H9 (cell line): ENCODE results near the gene SPIB. TPM values are rescaled to one million over a fixed set of nuclear protein-coding genes. Genes with fewer than 3 reads are reported as not detected.

Experiments
- DNase-seq: peaks from one replicate; pipeline ENCODE4 v3.0.0-alpha.2; 2017
- H2AFZ ChIP-seq: one replicate; pipeline ENCODE4 v1.6.1; 2013; ENCODE audit warnings: mild to moderate bottlenecking, low read length, control low read depth, moderate library complexity
- H2AK5ac ChIP-seq: 2 replicates; pipeline ENCODE4 v1.6.1; 2013; ENCODE audit warnings: low read length, control low read depth, mixed read lengths; ENCODE audit not compliant: insufficient read length
- H2BK120ac ChIP-seq: one replicate; pipeline ENCODE4 v1.6.1; 2013; ENCODE audit warnings: low read depth, mild to moderate bottlenecking, low read length, control low read depth, inconsistent platforms; ENCODE audit not compliant: poor library complexity, severe bottlenecking
- H2BK12ac ChIP-seq: 2 replicates; pipeline ENCODE4 v1.6.1; 2013; ENCODE audit warnings: low read length, control low read depth, mixed read lengths, low read depth; ENCODE audit not compliant: insufficient read length
- H2BK15ac ChIP-seq: 2 replicates; pipeline ENCODE4 v1.6.1; 2013; ENCODE audit warnings: low read depth, low read length, control low read depth
- H2BK20ac ChIP-seq: one replicate; pipeline ENCODE4 v1.6.1; 2013; ENCODE audit warnings: low read depth, mild to moderate bottlenecking, low read length, control low read depth, inconsistent platforms; ENCODE audit not compliant: poor library complexity, severe bottlenecking
- H2BK5ac ChIP-seq: 2 replicates; pipeline ENCODE4 v1.6.1; 2013; ENCODE audit warnings: low read length, control low read depth, mixed read lengths; ENCODE audit not compliant: insufficient read length
- H3K14ac ChIP-seq: 2 replicates; pipeline ENCODE4 v1.6.1; 2013; ENCODE audit warnings: low read length, control low read depth; ENCODE audit not compliant: insufficient read depth
- H3K18ac ChIP-seq: 2 replicates; pipeline ENCODE4 v1.6.1; 2013; ENCODE audit warnings: low read depth, mild to moderate bottlenecking, mixed read lengths, low read length, control low read depth; ENCODE audit not compliant: insufficient read length
- H3K23ac ChIP-seq: 2 replicates; pipeline ENCODE4 v1.6.1; 2013; ENCODE audit warnings: low read length, control low read depth, mixed read lengths, low read depth; ENCODE audit not compliant: insufficient read length
- H3K23me2 ChIP-seq: 2 replicates; pipeline ENCODE4 v1.6.1; 2013; ENCODE audit warnings: low read depth, mild to moderate bottlenecking, mixed read lengths, low read length, control low read depth; ENCODE audit not compliant: insufficient read length, poor library complexity, severe bottlenecking
- H3K27ac ChIP-seq: 2 replicates; pipeline ENCODE4 v1.5.1; 2013; ENCODE audit warnings: low read length, control low read depth, mixed read lengths, low read depth; ENCODE audit not compliant: insufficient read length
- H3K27me3 ChIP-seq: 2 replicates; pipeline ENCODE4 v1.6.1; 2013; ENCODE audit warnings: low read length, control low read depth, inconsistent platforms; ENCODE audit not compliant: insufficient read depth
- H3K4ac ChIP-seq: 2 replicates; pipeline ENCODE4 v1.6.1; 2013; ENCODE audit warnings: low read depth, mild to moderate bottlenecking, control low read depth, inconsistent platforms, low read length, moderate library complexity
- H3K4me1 ChIP-seq: 2 replicates; pipeline ENCODE4 v1.6.1; 2013; ENCODE audit warnings: low read length, control low read depth, inconsistent platforms; ENCODE audit not compliant: insufficient read depth
- H3K4me2 ChIP-seq: 2 replicates; pipeline ENCODE4 v1.6.1; 2013; ENCODE audit warnings: low read length, control low read depth, mixed read lengths; ENCODE audit not compliant: insufficient read length, insufficient read depth
- H3K56ac ChIP-seq: 2 replicates; pipeline ENCODE4 v1.6.1; 2013; ENCODE audit warnings: low read depth, mild to moderate bottlenecking, mixed read lengths, low read length, control low read depth; ENCODE audit not compliant: insufficient read length
- H3K79me1 ChIP-seq: 2 replicates; pipeline ENCODE4 v1.6.1; 2013; ENCODE audit warnings: low read depth, mild to moderate bottlenecking, moderate library complexity, low read length, control low read depth, inconsistent platforms; ENCODE audit not compliant: insufficient read depth, poor library complexity, severe bottlenecking
- H3K79me2 ChIP-seq: 2 replicates; pipeline ENCODE4 v1.6.1; 2013; ENCODE audit warnings: low read length, control low read depth, inconsistent platforms; ENCODE audit not compliant: insufficient read depth
- H3K9ac ChIP-seq: 2 replicates; pipeline ENCODE4 v1.6.1; 2013; ENCODE audit warnings: low read length, control low read depth, mixed read lengths; ENCODE audit not compliant: insufficient read length; ENCODE audit errors: extremely low read depth
- H3K9me3 ChIP-seq: one replicate; pipeline ENCODE4 v1.6.1; 2013; ENCODE audit warnings: low read depth, low read length, inconsistent platforms; ENCODE audit not compliant: control insufficient read depth
- H3T11ph ChIP-seq: one replicate; pipeline ENCODE4 v1.6.1; 2013; ENCODE audit warnings: mild to moderate bottlenecking, low read length, control low read depth, inconsistent platforms
- H4K20me1 ChIP-seq: one replicate; pipeline ENCODE4 v1.6.1; 2013; ENCODE audit not compliant: control insufficient read depth, insufficient read length, insufficient read depth
- H4K5ac ChIP-seq: 2 replicates; pipeline ENCODE4 v1.6.1; 2013; ENCODE audit warnings: low read depth, mild to moderate bottlenecking, mixed read lengths, low read length, control low read depth; ENCODE audit not compliant: insufficient read length
- H4K8ac ChIP-seq: replicated peaks from 2 replicates; pipeline ENCODE4 v1.6.1; 2013; ENCODE audit warnings: low read length, control low read depth, mixed read lengths, low read depth; ENCODE audit not compliant: insufficient read length
- H4K91ac ChIP-seq: 2 replicates; pipeline ENCODE4 v1.6.1; 2013; ENCODE audit warnings: low read depth, mild to moderate bottlenecking, moderate library complexity, mixed read lengths, low read length, control low read depth; ENCODE audit not compliant: insufficient read length
- H3K27ac Mint-ChIP-seq, 3 experiments: 2 replicates in 2 of 3; 3 replicates in 1 of 3; pipeline ENCODE4 v1.8.0; 2020 to 2021; ENCODE audit warnings: mixed read lengths in 3 of 3, mild to moderate bottlenecking in 1 of 3, moderate library complexity in 1 of 3
- H3K27me3 Mint-ChIP-seq: 2 replicates; pipeline ENCODE4 v1.8.0; 2021; ENCODE audit warnings: low read depth, mild to moderate bottlenecking, moderate library complexity, mixed read lengths
- H3K36me3 Mint-ChIP-seq, 3 experiments: 2 replicates in 2 of 3; 3 replicates in 1 of 3; pipeline ENCODE4 v1.8.0; 2020 to 2021; ENCODE audit warnings: low read depth in 3 of 3, mixed read lengths in 3 of 3; ENCODE audit not compliant: insufficient read depth in 1 of 3
- H3K4me1 Mint-ChIP-seq, 2 experiments: 2 replicates each; pipeline ENCODE4 v1.8.0; 2020; ENCODE audit warnings: mixed read lengths in 2 of 2
- H3K4me3 Mint-ChIP-seq, 2 experiments: 2 replicates in 1 of 2; 3 replicates in 1 of 2; pipeline ENCODE4 v1.8.0; 2020 to 2021; ENCODE audit warnings: mild to moderate bottlenecking in 2 of 2, mixed read lengths in 2 of 2, moderate library complexity in 1 of 2
- H3K9me3 Mint-ChIP-seq, 2 experiments: 2 replicates in 1 of 2; 3 replicates in 1 of 2; pipeline ENCODE4 v1.8.0; 2020; ENCODE audit warnings: mild to moderate bottlenecking in 2 of 2, mixed read lengths in 2 of 2, moderate library complexity in 1 of 2
- CTCF ChIP-seq: fragments of 200-600 bp; sonication (generic); conservative IDR thresholded peaks from 3 replicates; pipeline ENCODE4 v1.8.0; 2021; ENCODE audit warnings: antibody characterized with exemption, mild to moderate bottlenecking
- WGBS: extraction: QIAGEN DNeasy Blood & Tissue Kit; methylation state at CpG from one replicate; pipeline ENCODE4 v1.1.7; 2013; ENCODE audit warnings: missing lambda C conversion rate, low lambda C conversion rate, mixed read lengths; ENCODE audit not compliant: insufficient read length; ENCODE audit errors: extremely low coverage; 5-methylcytosine and 5-hydroxymethylcytosine counted together
- total RNA-seq: library from RNA; stranded (reverse); gene quantifications from 2 replicates; pipeline ENCODE4 v1.2.1, GENCODE V29; 2021

The SPIB gene
- total RNA-seq, 1 experiment from 2014 or later: 33.3 TPM

- Mint-ChIP-seq H3K27ac (no peak overlapping the region; a peak in 2 of 7 replicates), H3K4me1 (peaks cover 2 to 5% of the 10 kb centered on the region in 2 experiments), H3K36me3 (peaks cover 0 to 3% (median 2%) of the 10 kb centered on the region in 3 experiments; a peak in 2 of 7 replicates), H3K4me3 (peak overlapping the region in 1 of 2 experiments; percentile 25; a peak in 1 of 5 replicates), H3K27me3 (peaks cover 15% of the 10 kb centered on the region), H3K9me3 (no peaks in the 10 kb centered on the region; a peak in 1 of 5 replicates)
- H3K4me1 ChIP-seq: no peaks in the 10 kb centered on the region
- no peaks in the 10 kb centered on the region for H3K27me3 ChIP-seq
- no peaks in the 10 kb centered on the region for H3K79me1 ChIP-seq
- no peaks in the 10 kb centered on the region for H3K79me2 ChIP-seq
- no peak overlapping the region for H3K14ac ChIP-seq
- no peak overlapping the region for H3K9ac ChIP-seq
- H2BK5ac ChIP-seq: no peak overlapping the region
- TF ChIP-seq CTCF: peak; percentile 21; the same call in 2 of the 3 replicates
- H3K56ac ChIP-seq: no peak overlapping the region
- no peak overlapping the region for H2BK12ac ChIP-seq
- no peak overlapping the region for H3K4ac ChIP-seq
- WGBS: no CpG with 5 or more reads among the region's 13 CpGs
- H3K18ac ChIP-seq: no peak overlapping the region
- H4K8ac ChIP-seq: no peak overlapping the region
- no peak overlapping the region for H4K5ac ChIP-seq
- no peak overlapping the region for H3K27ac ChIP-seq
- H2AFZ ChIP-seq: no peak overlapping the region
- no peak overlapping the region for H3T11ph ChIP-seq
- H3K23ac ChIP-seq: no peak overlapping the region
- H2BK20ac ChIP-seq: no peak overlapping the region
- no peaks in the 10 kb centered on the region for H3K23me2 ChIP-seq
- no peak for DNase-seq
- H2BK15ac ChIP-seq: no peak overlapping the region
- no peak overlapping the region for H4K91ac ChIP-seq
- H2AK5ac ChIP-seq: no peak overlapping the region
- H4K20me1 ChIP-seq: no peaks in the 10 kb centered on the region
- H3K4me2 ChIP-seq: no peak overlapping the region
- no peak overlapping the region for H2BK120ac ChIP-seq
- H3K9me3 ChIP-seq: no peaks in the 10 kb centered on the region
Measured at GRCh38 chr19:50460161-50460765, 41.5 kb downstream of the SPIB start.
